ENCODE results near the gene FIGNL1.

Gene FIGNL1, protein sequence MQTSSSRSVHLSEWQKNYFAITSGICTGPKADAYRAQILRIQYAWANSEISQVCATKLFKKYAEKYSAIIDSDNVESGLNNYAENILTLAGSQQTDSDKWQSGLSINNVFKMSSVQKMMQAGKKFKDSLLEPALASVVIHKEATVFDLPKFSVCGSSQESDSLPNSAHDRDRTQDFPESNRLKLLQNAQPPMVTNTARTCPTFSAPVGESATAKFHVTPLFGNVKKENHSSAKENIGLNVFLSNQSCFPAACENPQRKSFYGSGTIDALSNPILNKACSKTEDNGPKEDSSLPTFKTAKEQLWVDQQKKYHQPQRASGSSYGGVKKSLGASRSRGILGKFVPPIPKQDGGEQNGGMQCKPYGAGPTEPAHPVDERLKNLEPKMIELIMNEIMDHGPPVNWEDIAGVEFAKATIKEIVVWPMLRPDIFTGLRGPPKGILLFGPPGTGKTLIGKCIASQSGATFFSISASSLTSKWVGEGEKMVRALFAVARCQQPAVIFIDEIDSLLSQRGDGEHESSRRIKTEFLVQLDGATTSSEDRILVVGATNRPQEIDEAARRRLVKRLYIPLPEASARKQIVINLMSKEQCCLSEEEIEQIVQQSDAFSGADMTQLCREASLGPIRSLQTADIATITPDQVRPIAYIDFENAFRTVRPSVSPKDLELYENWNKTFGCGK

DNA sequence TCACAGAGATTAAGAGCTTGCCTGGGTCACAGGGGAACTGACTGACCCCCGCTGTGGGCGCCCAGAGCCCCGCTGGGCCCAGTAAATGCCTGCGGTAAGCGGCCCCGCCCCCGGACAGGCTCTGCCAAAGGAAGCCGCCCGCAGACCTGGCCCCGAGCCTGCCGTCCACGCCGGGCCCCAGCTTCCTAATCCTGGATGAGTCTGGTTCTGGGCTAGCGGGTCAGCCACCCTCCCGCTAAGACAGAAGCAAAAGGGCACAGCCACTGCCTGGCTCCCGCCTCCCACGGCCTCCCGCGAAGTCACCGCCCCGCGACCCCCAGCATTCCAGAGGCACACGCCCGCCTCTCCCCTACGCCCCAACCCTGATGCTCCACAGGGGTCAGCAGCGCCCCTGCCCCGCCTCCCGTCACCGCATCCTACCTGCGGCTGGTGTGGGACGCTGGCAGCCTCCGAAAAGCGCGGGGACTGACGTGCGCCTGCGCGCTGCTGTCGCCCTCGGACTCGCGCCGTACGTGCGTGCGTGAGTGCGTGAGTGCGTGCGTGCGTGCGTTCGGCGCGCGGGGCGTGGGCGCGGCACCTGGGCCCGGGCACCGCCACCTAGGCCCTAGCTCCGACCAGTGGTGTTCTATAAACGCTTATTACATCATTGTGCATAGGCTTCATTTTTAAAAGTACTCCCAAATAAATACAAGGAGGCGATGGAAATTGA lies at the start of gene FIGNL1:
FIGNL1 (minus strand) TSS at position 470 of the 709 bp plus-strand sequence. CDS start 3,063 bp downstream, outside the sequence.
- peak; percentile 26 for DNase-seq

- no peak for DNase-seq
These were observed 48.9 kb upstream of the FIGNL1 start for GRCh38 chr7:50499092-50499491.

- no peak for DNase-seq
These were observed 47.8 kb upstream of the FIGNL1 start for GRCh38 chr7:50497968-50498367.

DNA sequence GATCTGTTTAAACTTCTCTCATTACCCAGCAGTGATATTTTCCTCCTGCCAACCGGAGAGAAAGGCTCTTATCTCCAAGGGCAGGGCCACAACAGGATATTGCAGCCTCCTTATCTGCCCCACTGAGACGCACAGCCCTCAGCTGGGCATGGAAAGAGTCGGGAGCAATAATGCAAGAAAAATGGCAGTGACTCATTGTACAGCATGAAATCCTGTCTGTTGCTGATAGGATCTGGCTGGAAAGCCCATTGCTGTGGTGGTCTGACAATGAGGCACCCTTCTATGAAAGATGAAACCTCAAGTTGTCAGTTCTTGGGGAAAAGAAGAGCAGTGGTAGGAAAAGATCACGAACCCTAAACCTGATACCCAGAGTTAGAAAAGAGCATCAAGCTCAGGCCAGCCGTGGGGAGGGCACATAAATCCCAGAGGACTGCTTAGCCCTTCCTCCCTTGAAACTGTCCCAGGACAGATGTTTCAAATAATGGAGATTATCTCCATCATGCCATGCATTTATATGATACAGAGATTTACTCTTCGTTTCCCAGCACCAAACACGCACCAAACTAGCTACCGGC lies 47.0 kb upstream of the FIGNL1 start:
- no peak for DNase-seq

- no peak for DNase-seq
These were observed 46.4 kb upstream of the FIGNL1 start for GRCh38 chr7:50496569-50496968.

- DNase-seq = no peak
These were observed 45.6 kb upstream of the FIGNL1 start for GRCh38 chr7:50495746-50496145.

- no peak for DNase-seq
These were observed 42.8 kb upstream of the FIGNL1 start for GRCh38 chr7:50492770-50493519.

- no peak for DNase-seq
These were observed 41.8 kb upstream of the FIGNL1 start for GRCh38 chr7:50491943-50492342.

- no peak for DNase-seq
These were observed 41.1 kb upstream of the FIGNL1 start for GRCh38 chr7:50491209-50491608.

GRCh38 chr7:50488379-50488778 lies 38.2 kb upstream of the FIGNL1 start:
- no peak for DNase-seq

GRCh38 chr7:50486512-50486911 lies 36.4 kb upstream of the FIGNL1 start:
- DNase-seq = no peak

DNA sequence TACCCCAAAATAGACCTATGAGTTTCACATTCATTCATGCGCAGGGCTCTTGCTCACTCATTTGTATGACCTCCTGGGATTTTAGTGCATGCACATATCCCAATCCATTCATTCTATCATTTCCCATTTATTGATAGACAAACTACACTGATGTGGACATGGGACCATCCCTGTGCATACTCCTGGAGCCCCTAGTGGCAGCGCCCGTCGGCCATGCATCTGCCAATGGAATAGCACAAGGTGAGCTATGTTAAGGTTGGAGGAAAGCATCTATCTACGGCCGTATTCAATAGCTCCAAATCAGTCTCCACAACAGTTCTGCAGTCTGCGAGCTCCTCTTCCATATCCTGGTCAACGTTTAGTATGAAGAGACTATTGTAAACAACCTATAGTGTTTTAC lies 31.7 kb upstream of the FIGNL1 start:
- DNase-seq = no peak

- DNase-seq = no peak
These were observed 30.6 kb upstream of the FIGNL1 start for GRCh38 chr7:50480797-50481196.

- DNase-seq = peak; percentile 54
These were observed 29.8 kb upstream of the FIGNL1 start for GRCh38 chr7:50479743-50480517.

DNA sequence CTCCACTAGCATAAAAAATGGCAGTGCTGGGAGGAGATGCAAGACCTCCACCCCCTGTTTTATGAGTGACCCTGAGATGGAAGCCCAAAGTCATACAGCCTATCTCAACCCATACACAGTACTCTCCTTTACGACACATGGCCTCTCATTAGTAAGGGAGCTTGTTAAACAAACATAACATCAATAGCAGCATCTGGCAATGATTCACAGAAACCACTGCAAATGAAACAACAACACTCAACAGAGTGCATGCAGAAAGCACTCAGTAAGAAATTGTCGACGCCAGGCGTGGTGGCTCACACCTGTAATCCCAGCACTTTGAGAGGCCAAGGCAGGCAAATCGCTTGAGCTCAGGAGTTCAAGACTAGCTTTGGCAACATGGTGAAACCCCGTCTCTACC lies 27.5 kb upstream of the FIGNL1 start:
- DNase-seq = no peak

DNA sequence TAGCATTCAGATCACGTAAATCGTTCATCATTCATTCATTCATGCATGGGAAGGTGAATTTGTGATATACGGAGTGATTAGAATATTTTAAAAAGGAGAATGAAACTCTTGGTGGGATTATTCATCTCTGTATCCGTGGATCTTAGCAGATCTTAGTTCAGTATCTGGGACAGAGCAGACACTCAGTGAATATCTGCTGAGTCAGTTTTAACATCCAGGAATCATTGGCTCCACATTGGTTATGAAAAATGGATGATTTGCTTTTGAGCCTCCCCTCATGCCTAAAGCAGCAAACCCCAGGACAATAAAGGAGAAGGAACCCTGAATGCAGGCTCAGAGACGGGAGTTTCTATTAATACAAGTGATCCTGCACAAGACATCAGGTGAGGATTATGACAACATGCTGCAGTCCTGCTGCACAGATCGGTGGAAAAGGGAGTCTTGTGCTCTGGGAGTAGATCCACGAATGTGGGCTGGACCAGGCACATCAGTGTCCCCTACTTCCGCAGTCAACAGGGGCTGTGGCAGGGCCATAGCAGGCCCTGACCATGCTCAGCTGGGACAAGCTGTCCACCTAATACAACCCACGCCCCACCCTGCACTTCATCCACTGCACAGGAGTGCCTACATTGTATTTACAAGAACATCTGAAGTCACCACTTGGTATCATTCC lies 26.9 kb upstream of the FIGNL1 start:
- DNase-seq = no peak

DNA sequence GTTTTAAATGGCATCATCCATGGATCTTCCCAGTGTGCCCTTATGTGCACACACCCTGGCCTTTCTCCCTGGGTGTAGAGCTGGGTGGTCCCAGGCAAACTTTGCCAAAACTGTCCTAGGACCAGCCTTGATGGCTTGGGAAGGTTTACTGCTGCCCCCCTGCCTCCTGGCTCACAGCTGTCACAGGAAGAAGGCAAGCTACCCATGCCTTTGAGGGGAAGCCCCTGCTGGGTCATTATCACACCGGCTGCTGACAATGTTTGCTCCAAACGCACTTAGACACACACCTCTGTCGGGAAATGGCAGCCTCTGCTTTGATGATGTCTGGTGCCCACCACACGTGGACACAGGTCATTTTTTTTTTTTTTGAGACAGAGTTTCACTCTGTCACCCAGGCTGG lies 25.2 kb upstream of the FIGNL1 start:
- DNase-seq = no peak

DNA sequence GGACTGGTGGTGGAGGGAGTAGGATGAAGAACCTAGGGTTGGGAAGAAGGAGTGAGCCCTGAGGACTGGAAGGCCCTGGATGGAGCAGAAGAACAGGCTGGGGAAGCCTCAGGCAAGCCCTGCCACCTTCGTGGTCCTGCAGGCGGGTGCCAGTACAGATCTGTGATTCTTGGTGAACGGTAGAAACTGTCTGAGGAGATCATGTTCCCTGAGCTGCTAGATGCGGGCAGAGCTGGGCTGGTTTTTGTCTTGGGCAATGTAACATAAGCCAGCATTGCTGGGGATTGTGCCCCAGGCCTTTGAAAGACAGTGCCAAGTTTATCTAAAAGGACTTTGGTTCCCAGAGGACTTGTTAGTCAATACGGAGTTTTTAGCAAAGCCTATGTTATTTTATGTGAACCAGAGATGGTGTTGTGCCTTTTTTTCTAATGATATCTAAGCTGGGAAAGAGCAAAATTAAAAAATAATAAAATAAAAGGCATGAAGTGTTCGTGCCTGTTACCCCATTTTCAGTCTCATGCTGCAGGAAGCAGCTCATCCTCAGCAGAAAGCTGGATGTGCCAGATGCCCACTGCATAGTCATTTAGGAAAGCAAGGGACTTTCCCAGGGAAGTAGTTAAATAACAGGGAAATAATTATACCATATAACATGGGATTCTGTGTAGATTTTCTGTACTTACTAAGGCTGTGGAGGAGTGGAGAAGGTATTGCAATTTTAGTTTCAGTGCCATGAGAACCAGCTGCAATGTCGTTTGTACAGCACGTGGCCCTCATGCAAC lies 24.4 kb upstream of the FIGNL1 start:
- DNase-seq = no peak

DNA sequence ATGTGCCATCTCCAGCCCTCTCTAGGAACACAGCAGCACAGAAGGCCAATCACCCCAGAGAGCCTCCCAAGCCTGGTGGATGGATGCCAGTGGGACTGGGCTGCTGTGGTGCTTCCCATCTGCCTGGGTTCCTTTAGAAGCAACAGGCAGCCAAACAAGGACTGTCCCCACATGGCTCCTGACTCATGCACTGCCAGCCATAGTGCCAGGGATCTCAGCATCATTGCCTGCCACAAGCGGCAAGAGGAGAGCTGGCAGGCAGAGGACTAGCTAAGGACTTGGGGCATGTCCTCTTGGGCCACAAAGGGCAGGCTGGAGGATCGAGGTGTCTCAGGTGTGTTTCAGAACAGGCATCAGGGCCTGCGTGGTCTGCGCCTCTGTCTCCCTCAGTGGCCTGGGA lies 23.4 kb upstream of the FIGNL1 start:
- DNase-seq = no peak

- DNase-seq = no peak
These were observed 22.3 kb upstream of the FIGNL1 start for GRCh38 chr7:50472427-50472826.
